Rectal smooth muscle tissue (tissue), 1 donor: ENCODE results near the gene PCID2.

Experiments
- H3K27ac ChIP-seq: one replicate; pipeline ENCODE4 v1.7.0; 2013; ENCODE audit warnings: low read depth, low read length, inconsistent platforms
- H3K27me3 ChIP-seq: one replicate; pipeline ENCODE4 v1.7.0; 2013; ENCODE audit warnings: low read length; ENCODE audit not compliant: control insufficient read depth, insufficient read depth
- H3K36me3 ChIP-seq: one replicate; pipeline ENCODE4 v1.7.0; 2013; ENCODE audit warnings: low read length; ENCODE audit not compliant: control insufficient read depth, insufficient read depth
- H3K4me1 ChIP-seq: one replicate; pipeline ENCODE4 v1.7.0; 2013; ENCODE audit warnings: low read length; ENCODE audit not compliant: control insufficient read depth, insufficient read depth
- H3K4me3 ChIP-seq: one replicate; pipeline ENCODE4 v1.7.0; 2013; ENCODE audit warnings: low read length
- H3K9ac ChIP-seq: one replicate; pipeline ENCODE4 v1.7.0; 2013; ENCODE audit warnings: low read length

The PCID2 gene

GRCh38 chr13:113129921-113130750, 78.3 kb downstream of the PCID2 start:
- H3K9ac ChIP-seq, result no peak overlapping the region
- no peaks in the 10 kb centered on the region for H3K36me3 ChIP-seq
- no peak overlapping the region for H3K27ac ChIP-seq
- no peaks in the 10 kb centered on the region for H3K4me1 ChIP-seq
- peak overlapping the region; percentile 6 for H3K4me3 ChIP-seq
- no peaks in the 10 kb centered on the region for H3K27me3 ChIP-seq

- H3K4me1 ChIP-seq, result no peaks in the 10 kb centered on the region
- H3K27me3 ChIP-seq, result no peaks in the 10 kb centered on the region
- H3K27ac ChIP-seq, result no peak overlapping the region
- H3K4me3 ChIP-seq, result no peak overlapping the region
- H3K9ac ChIP-seq, result no peak overlapping the region
- no peaks in the 10 kb centered on the region for H3K36me3 ChIP-seq
These were observed 79.0 kb downstream of the PCID2 start for GRCh38 chr13:113129480-113129879.
